Liver (tissue), 9 donors: ENCODE results near the gene POFUT2. TPM values are rescaled to one million over a fixed set of nuclear protein-coding genes. Genes with fewer than 3 reads are reported as not detected.

Experiments used
- DNase-seq: peaks from one replicate; pipeline ENCODE4 v3.0.0-alpha.2; 2017; ENCODE audit warnings: low spot score
- H3K27ac ChIP-seq, 2 donors: one replicate each; pipeline ENCODE4 v1.7.0; 2013; ENCODE audit warnings: inconsistent platforms in 2 of 2, low read length in 2 of 2, control low read depth in 1 of 2, low read depth in 1 of 2, mild to moderate bottlenecking in 1 of 2
- H3K27me3 ChIP-seq, 4 donors: one replicate each; pipeline versions ENCODE4 v1.6.1 to v1.7.0; 2013; ENCODE audit warnings: low read length in 3 of 4, inconsistent platforms in 1 of 4, mild to moderate bottlenecking in 1 of 4, moderate library complexity in 1 of 4; ENCODE audit not compliant: control insufficient read depth in 4 of 4, insufficient read depth in 4 of 4
- H3K36me3 ChIP-seq, 4 donors: one replicate each; pipeline versions ENCODE4 v1.6.1 to v1.7.0; 2013; ENCODE audit warnings: low read length in 3 of 4, mild to moderate bottlenecking in 3 of 4, low read depth in 1 of 4, moderate library complexity in 1 of 4; ENCODE audit not compliant: control insufficient read depth in 4 of 4, insufficient read depth in 3 of 4
- H3K4me1 ChIP-seq, 4 donors: one replicate each; pipeline versions ENCODE4 v1.6.1 to v1.7.0; 2013; ENCODE audit warnings: low read length in 3 of 4, mild to moderate bottlenecking in 3 of 4, moderate library complexity in 1 of 4; ENCODE audit not compliant: control insufficient read depth in 4 of 4, insufficient read depth in 4 of 4
- H3K4me3 ChIP-seq, 3 donors: one replicate each; pipeline versions ENCODE4 v1.6.1 to v1.7.0; 2013; ENCODE audit warnings: low read length in 3 of 3, control low read depth in 1 of 3, low read depth in 1 of 3, mild to moderate bottlenecking in 1 of 3
- H3K9ac ChIP-seq, 2 donors: one replicate each; pipeline ENCODE4 v1.7.0; 2013; ENCODE audit warnings: low read length in 2 of 2, mild to moderate bottlenecking in 2 of 2, moderate library complexity in 2 of 2, control low read depth in 1 of 2, low read depth in 1 of 2
- H3K9me3 ChIP-seq, 4 donors: one replicate each; pipeline versions ENCODE4 v1.6.1 to v1.7.0; 2013; ENCODE audit warnings: low read length in 3 of 4; ENCODE audit not compliant: control insufficient read depth in 4 of 4
- ATF3 ChIP-seq: IDR thresholded peaks from 2 replicates; pipeline ENCODE4 v1.6.1; 2016; ENCODE audit warnings: antibody characterized with exemption
- EGR1 ChIP-seq, 2 donors: IDR thresholded peaks; 2 replicates each; pipeline ENCODE4 v1.6.1; 2016 to 2018; ENCODE audit warnings: antibody characterized with exemption in 2 of 2, low read depth in 2 of 2
- FOXA1 ChIP-seq: IDR thresholded peaks from 2 replicates; pipeline ENCODE4 v1.6.1; 2016; ENCODE audit warnings: antibody characterized with exemption
- FOXA2 ChIP-seq: IDR thresholded peaks from 2 replicates; pipeline ENCODE4 v1.6.1; 2016; ENCODE audit warnings: antibody characterized with exemption
- GABPA ChIP-seq, 2 donors: IDR thresholded peaks in 1 of 2; conservative IDR thresholded peaks in 1 of 2; 2 replicates each; pipeline ENCODE4 v1.6.1; 2016; ENCODE audit warnings: antibody characterized with exemption in 2 of 2, mild to moderate bottlenecking in 1 of 2, moderate library complexity in 1 of 2
- HNF4A ChIP-seq, 2 donors: conservative IDR thresholded peaks; 2 replicates each; pipeline ENCODE4 v1.6.1; 2016; ENCODE audit warnings: antibody characterized with exemption in 2 of 2, mild to moderate bottlenecking in 2 of 2
- NR2F2 ChIP-seq: IDR thresholded peaks from 2 replicates; pipeline ENCODE4 v1.6.1; 2016; ENCODE audit warnings: antibody characterized with exemption
- RAD21 ChIP-seq, 2 donors: IDR thresholded peaks; 2 replicates each; pipeline ENCODE4 v1.6.1; 2016; ENCODE audit warnings: antibody characterized with exemption in 2 of 2, mild to moderate bottlenecking in 2 of 2
- REST ChIP-seq: IDR thresholded peaks from 2 replicates; pipeline ENCODE4 v1.6.1; 2016; ENCODE audit warnings: antibody characterized with exemption, mild to moderate bottlenecking
- RXRA ChIP-seq, 2 donors: IDR thresholded peaks; 2 replicates each; pipeline ENCODE4 v1.6.1; 2017 to 2018; ENCODE audit warnings: antibody characterized with exemption in 2 of 2, mild to moderate bottlenecking in 1 of 2
- SP1 ChIP-seq: IDR thresholded peaks from 2 replicates; pipeline ENCODE4 v1.6.1; 2018; ENCODE audit warnings: antibody characterized with exemption, mild to moderate bottlenecking
- TAF1 ChIP-seq: conservative IDR thresholded peaks from 2 replicates; pipeline ENCODE4 v1.6.1; 2016; ENCODE audit warnings: antibody characterized with exemption, mild to moderate bottlenecking
- YY1 ChIP-seq: IDR thresholded peaks from 2 replicates; pipeline ENCODE4 v1.6.1; 2016; ENCODE audit warnings: antibody characterized with exemption, mild to moderate bottlenecking
- ZBTB33 ChIP-seq: IDR thresholded peaks from 2 replicates; pipeline ENCODE4 v1.6.1; 2016; ENCODE audit warnings: antibody characterized with exemption
- WGBS: extraction: QIAGEN DNeasy Blood & Tissue Kit; methylation state at CpG from one replicate; pipeline ENCODE4 v1.1.7; 2013; 5-methylcytosine and 5-hydroxymethylcytosine counted together
- polyA plus RNA-seq, 2 donors: library from polyadenylated mRNA; stranded (reverse) in 1 of 2; unstranded in 1 of 2; fragments of 200-250 nt in 1 of 2; fragments of >200 nt in 1 of 2; fragmentation: Nextera tagmentation in 1 of 2; extraction: Ambion mirVana in 1 of 2; gene quantifications; one replicate each; pipeline versions ENCODE4 v1.2.1 to v1.2.3, GENCODE V29; 2013 to 2015
- total RNA-seq, 2 donors: library from RNA; depleted of rRNA; stranded (reverse); fragments of >200 nt; gene quantifications; one replicate each; pipeline ENCODE4 v1.2.3, GENCODE V29; 2014
- TF ChIP-seq, protein P1 (sequence below): IDR thresholded peaks from 2 replicates; pipeline ENCODE4 v1.6.1; 2016; ENCODE audit warnings: antibody characterized with exemption
- TF ChIP-seq, protein P2 (sequence below): fragments of 150-350 bp; IDR thresholded peaks from 2 replicates; pipeline ENCODE4 v1.5.1; 2017; ENCODE audit warnings: improper control_type of control experiment, low read depth, low read length; ENCODE audit not compliant: missing input control
- donor health status: healthy.
- donor health status: healthy.
- donor health status: healthy.
- donor health status: healthy.
- donor health status: healthy.

POFUT2 gene
- total and polyA plus RNA-seq, 4 donors = 3.3 to 15.6 (median 7.9) TPM

GRCh38 chr21:45281411-45282282 lies 6.0 kb downstream of the POFUT2 start:
- Histone ChIP-seq H3K36me3 (peaks cover 27 to 77% (median 46%) of the 10 kb centered on the region in 4 donors), H3K9me3 (no peaks in the 10 kb centered on the region), H3K9ac (no peak overlapping the region), H3K27me3 (no peaks in the 10 kb centered on the region), H3K4me3 (no peak overlapping the region), H3K4me1 (peaks cover 2 to 4% (median 4%) of the 10 kb centered on the region in 4 donors), H3K27ac (no peak overlapping the region)
- DNase-seq = no peak
- no peak for TF ChIP-seq GABPA (IDR thresholded peaks at IDR 0.05 in 1 of 2, conservative IDR thresholded peaks at IDR 0.05 in 1 of 2)
- TF ChIP-seq REST = no peak
- no peak for TF ChIP-seq FOXA2
- TF ChIP-seq TAF1 = no peak
- TF ChIP-seq RXRA (IDR thresholded peaks at IDR 0.05) = no peak
- WGBS = 95% methylated on average over 32 of the region's 32 CpGs

DNA sequence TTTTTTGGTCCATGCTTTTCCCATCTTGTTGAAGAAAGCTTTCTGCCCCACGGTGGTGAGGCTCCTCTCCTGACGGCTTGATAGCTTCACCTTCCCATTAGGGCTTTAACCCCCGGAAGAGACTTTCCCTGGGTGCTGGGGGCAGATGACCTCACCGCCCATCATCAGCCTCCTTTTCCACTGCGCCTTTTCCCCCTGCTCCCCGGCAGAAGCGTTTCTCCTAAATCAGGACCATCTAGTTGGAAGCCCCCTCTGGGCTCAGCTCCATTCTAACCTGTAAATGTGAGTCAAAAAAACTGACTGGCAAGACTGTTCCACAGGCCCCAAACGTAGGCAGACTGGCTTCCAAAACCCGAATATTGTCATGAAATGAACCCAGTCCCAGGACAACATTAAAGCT lies 6.7 kb downstream of the POFUT2 start:
- no peak overlapping the region for H3K27ac ChIP-seq
- no peaks in the 10 kb centered on the region for H3K4me1 ChIP-seq
- no peaks in the 10 kb centered on the region for H3K9me3 ChIP-seq
- no peak overlapping the region for H3K4me3 ChIP-seq
- WGBS = 97% methylated on average over 9 of the region's 9 CpGs
- DNase-seq = no peak
- no peaks in the 10 kb centered on the region for H3K27me3 ChIP-seq
- peaks cover 27 to 82% (median 48%) of the 10 kb centered on the region in 4 donors for H3K36me3 ChIP-seq
- no peak overlapping the region for H3K9ac ChIP-seq
- no peak for TF ChIP-seq RAD21 (IDR thresholded peaks at IDR 0.05)
- no peak for TF ChIP-seq YY1
- TF ChIP-seq NR2F2 = no peak
- TF ChIP-seq SP1 = no peak
- TF ChIP-seq ZBTB33 = no peak
- no peak for TF ChIP-seq HNF4A (conservative IDR thresholded peaks at IDR 0.05)
- TF ChIP-seq REST = no peak
- no peak for TF ChIP-seq RXRA (IDR thresholded peaks at IDR 0.05)
- TF ChIP-seq GABPA (IDR thresholded peaks at IDR 0.05 in 1 of 2, conservative IDR thresholded peaks at IDR 0.05 in 1 of 2) = no peak
- TF ChIP-seq, protein P1, sequence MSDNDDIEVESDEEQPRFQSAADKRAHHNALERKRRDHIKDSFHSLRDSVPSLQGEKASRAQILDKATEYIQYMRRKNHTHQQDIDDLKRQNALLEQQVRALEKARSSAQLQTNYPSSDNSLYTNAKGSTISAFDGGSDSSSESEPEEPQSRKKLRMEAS = no peak
- TF ChIP-seq ATF3 = no peak
- no peak for TF ChIP-seq EGR1 (IDR thresholded peaks at IDR 0.05; ENCODE audit: low read depth in 2 of 2)
- no peak for TF ChIP-seq TAF1
- TF ChIP-seq, protein P2, sequence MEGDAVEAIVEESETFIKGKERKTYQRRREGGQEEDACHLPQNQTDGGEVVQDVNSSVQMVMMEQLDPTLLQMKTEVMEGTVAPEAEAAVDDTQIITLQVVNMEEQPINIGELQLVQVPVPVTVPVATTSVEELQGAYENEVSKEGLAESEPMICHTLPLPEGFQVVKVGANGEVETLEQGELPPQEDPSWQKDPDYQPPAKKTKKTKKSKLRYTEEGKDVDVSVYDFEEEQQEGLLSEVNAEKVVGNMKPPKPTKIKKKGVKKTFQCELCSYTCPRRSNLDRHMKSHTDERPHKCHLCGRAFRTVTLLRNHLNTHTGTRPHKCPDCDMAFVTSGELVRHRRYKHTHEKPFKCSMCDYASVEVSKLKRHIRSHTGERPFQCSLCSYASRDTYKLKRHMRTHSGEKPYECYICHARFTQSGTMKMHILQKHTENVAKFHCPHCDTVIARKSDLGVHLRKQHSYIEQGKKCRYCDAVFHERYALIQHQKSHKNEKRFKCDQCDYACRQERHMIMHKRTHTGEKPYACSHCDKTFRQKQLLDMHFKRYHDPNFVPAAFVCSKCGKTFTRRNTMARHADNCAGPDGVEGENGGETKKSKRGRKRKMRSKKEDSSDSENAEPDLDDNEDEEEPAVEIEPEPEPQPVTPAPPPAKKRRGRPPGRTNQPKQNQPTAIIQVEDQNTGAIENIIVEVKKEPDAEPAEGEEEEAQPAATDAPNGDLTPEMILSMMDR = no peak
- no peak for TF ChIP-seq FOXA1
- no peak for TF ChIP-seq FOXA2
